GM19193 (cell line): Measurements from ENCODE around the gene EDARADD.

Experiments used
- POLR2A ChIP-seq: IDR thresholded peaks from 4 replicates; pipeline ENCODE4 v1.6.1; 2011; ENCODE audit not compliant: insufficient read depth, insufficient read length; ENCODE audit errors: extremely low read depth

EDARADD gene

DNA sequence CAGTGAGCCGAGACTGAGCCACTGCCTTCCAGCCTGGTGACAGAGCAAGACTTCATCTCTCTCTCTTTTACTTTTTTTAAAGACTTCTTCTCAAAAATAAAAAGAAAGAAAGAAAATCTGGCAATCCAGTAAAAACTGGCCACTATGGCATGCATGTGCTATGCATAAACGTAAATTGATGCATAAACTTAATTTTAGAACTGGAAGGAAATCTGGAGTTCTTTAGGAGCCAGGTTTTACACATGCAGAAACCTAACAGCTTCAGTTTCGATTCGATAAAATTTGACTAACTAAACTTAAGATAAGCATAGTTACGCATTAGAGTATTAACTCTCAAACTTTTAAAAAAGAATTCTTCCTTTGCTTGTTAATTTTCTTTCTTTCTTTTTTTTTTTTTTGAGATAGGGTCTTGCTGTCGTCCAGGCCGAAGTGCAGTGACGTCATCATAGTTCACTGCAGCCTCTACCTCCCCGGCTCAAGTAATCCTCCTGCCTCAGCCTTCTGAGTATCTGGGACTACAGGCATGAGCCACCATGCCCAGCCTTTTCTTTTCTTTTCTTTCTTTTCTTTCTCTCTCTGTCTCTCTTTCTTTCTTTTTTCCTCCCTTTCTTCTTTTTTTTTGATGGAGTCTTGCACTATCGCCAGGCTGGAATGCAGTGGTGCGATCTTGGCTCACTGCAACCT, 117.8 kb downstream of the EDARADD start:
- no peak for TF ChIP-seq POLR2A

- TF ChIP-seq POLR2A: no peak
These were observed 120.8 kb downstream of the EDARADD start for GRCh38 chr1:236514703-236515442.

DNA sequence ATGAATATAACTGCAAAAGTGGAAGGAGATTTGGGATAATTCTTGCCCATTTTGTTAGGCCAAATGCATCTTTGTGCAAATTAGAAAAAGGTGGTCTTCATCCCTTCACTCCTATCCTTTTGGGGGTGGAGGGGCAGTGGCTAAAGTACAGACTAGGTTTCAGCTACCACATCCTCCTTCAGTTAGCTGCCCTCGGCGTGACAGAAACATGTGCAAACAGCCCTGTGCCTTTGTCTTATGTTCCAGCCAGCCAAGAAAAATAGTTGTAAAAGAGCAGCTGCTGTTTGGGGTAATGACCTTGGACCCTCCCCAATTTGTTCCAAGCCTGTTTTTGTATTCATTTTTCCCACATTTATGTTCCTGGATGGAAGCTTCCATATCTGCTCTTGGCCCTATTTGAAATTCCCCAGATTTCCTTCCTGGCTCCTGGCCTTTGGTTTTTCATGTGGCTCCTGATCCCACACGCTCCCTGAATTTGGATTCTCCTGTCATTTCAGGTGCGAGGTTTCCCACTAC, 121.4 kb downstream of the EDARADD start:
- TF ChIP-seq POLR2A: no peak

DNA sequence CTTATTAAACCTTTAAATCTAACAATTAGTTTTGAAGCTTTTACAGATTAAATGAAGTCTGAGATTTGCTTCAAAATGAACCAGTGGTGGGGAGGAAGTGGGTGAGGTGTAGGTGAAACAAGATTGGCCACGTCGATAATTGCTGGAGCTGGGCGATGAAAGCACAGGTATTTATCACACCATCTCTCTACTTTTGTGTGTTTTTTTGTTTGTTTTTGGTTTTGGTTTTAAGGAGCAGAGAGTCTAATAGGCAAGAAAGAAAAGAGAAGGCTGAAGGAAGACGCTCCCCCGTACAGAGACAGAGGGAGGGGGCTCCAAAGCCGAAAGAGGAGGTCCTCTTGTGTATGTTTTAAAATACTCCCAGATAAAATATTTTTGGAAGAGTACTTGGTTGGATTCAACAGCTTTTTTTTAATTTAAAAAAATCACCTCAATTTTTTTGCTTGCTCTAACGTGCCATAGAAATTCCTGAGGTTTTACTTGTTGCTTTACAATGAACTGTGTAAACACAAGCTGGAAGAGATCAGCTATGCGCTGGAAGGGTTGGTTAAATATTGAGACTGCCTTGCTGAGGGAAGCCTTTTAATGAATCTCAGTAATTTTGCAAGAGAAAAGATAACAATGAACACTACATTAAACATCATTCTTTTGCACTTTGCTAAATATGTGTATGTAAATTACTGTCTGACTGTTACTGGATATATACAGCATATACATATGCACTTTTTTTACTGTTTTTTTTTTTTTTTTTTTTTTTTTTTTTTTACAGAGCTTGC, 123.0 kb downstream of the EDARADD start:
- no peak for TF ChIP-seq POLR2A

DNA sequence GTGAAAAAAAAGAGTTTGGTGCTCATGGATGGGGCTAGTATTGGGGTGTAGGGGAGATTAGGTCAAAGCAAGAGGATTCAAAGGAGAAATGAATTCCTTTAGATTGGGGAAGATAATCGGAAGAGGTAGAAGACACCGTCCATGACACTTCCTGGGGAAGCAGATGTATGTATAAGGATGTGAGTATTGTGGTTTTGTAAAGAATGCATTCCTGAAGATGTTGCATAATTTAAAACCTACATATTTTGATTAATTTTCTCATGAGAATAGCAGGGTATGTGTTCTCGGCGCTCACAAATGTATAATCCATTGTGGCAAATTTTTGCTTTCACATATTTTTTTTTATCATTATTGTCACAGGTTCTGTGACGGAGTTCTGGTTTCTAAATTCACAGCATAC, 124.2 kb downstream of the EDARADD start:
- TF ChIP-seq POLR2A: no peak

GRCh38 chr1:236520445-236521005, 126.4 kb downstream of the EDARADD start:
- no peak for TF ChIP-seq POLR2A

GRCh38 chr1:236522937-236523703, 129.0 kb downstream of the EDARADD start:
- TF ChIP-seq POLR2A: no peak

- peak; percentile 20 for TF ChIP-seq POLR2A
These were observed 129.6 kb downstream of the EDARADD start, which contains the start of gene LGALS8 for GRCh38 chr1:236523704-236524141. Gene LGALS8, plus strand, starts transcription at chr1:236523982. Its CDS starts 2,089 bp downstream, at chr1:236526071.

DNA sequence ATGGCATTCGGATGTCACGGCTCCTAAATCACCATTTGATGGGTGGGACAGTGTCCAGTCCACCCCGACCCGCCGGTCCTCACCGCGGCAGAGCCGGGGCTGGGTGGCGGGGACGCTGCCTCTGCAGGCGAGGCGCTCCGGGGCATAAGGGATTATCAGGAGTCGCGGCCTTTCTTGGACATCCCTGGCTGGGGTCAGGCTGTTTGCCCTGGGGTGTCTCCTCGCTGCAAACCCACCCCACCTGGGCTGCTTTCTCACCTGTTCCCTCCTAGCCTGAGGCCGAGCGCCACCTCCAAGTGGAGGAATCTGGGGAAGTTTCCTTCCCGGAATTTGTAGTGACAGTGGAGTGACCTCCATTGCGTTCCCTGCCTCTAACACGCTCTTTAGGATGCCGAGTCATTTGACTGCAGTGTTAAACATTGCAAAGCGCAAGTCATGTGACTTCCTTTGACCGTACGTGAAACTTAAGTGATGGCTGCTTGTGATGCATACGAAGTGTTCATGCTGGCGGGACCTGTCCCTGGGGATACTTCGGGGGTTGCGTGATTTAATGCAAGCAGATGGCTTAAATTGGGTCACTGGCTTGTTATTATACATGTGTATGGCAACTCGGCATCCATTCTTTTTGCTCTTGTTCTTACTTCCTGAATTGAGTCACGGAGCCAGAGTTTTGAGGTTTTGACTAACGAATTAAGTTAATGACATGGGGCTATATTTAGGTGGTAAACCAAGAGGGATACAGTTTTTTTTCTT, 130.2 kb downstream of the EDARADD start:
- no peak for TF ChIP-seq POLR2A

DNA sequence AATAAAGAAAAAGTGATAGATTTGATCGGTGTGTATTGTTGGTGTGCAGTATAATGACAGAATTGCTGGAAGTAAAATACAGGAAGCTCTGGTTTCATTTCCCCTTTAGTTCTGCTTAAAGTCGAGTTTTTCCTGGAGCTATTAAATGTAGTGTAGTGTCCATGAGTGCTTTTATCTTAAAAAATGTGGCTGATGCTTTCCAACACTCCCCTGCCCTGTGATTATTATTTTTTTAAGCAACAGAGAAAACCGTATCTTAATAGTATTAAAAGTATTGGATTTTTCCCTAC, 130.8 kb downstream of the EDARADD start:
- no peak for TF ChIP-seq POLR2A

GRCh38 chr1:236526079-236526478, 132.0 kb downstream of the EDARADD start:
- TF ChIP-seq POLR2A: no peak

- no peak for TF ChIP-seq POLR2A
These were observed 136.2 kb downstream of the EDARADD start for GRCh38 chr1:236530286-236530685.

- no peak for TF ChIP-seq POLR2A
These were observed 136.9 kb downstream of the EDARADD start for GRCh38 chr1:236530959-236531358.

DNA sequence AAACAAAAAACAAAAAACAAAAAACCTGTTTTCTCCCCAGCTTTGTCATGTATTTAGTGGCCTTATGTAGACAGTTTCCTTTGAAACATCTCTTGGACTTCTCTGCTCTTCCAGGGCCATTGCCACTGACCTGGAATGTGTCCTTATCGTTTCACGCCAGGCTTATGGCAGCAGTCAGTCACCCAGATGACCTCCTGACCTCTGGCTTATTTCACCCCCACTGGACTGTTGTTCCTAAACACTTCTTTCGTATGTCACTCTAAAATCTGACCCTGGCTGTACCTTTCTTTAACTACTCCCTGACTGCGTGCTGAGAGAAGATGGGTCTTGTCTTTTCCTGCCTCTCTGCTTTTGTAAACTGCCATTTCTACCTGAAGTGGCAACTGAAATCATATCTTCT, 138.8 kb downstream of the EDARADD start:
- no peak for TF ChIP-seq POLR2A
